WTC11 (cell line): ENCODE data around the gene PPP3R1.

Experiments
- ESRRA ChIP-seq: sonication (generic); formaldehyde crosslinking; IDR thresholded peaks from 2 replicates; pipeline ENCODE4 v1.8.1; 2022; ENCODE audit warnings: mild to moderate bottlenecking, missing genetic modification reagents, borderline replicate concordance
- NR1H2 ChIP-seq: sonication (generic); formaldehyde crosslinking; IDR thresholded peaks from 2 replicates; pipeline ENCODE4 v1.9.0; 2021; ENCODE audit warnings: mild to moderate bottlenecking, moderate library complexity, missing genetic modification reagents
- NR2C2 ChIP-seq: sonication (generic); formaldehyde crosslinking; IDR thresholded peaks from 2 replicates; pipeline ENCODE4 v1.8.0; 2022; ENCODE audit warnings: mild to moderate bottlenecking, missing genetic modification reagents
- SMAD4 ChIP-seq: sonication (generic); formaldehyde crosslinking; IDR thresholded peaks from 2 replicates; pipeline ENCODE4 v1.8.0; 2022; ENCODE audit warnings: mild to moderate bottlenecking, missing genetic modification reagents
- SP1 ChIP-seq: sonication (generic); formaldehyde crosslinking; conservative IDR thresholded peaks from 2 replicates; pipeline ENCODE4 v1.8.1; 2022; ENCODE audit warnings: missing genetic modification reagents
- TP53 ChIP-seq: sonication (generic); formaldehyde crosslinking; IDR thresholded peaks from 2 replicates; pipeline ENCODE4 v1.8.1; 2023; ENCODE audit warnings: mild to moderate bottlenecking, missing genetic modification reagents
- TF ChIP-seq, protein P1 (sequence below): sonication (generic); formaldehyde crosslinking; IDR thresholded peaks from 2 replicates; pipeline ENCODE4 v1.8.0; 2022; ENCODE audit warnings: mild to moderate bottlenecking, missing genetic modification reagents
- TF ChIP-seq, protein P2 (sequence below): fragments of 200-600 bp; IDR thresholded peaks from 2 replicates; pipeline ENCODE4 v1.8.0; 2022; ENCODE audit warnings: antibody characterized with exemption
- TF ChIP-seq, protein P3 (sequence below): sonication (generic); formaldehyde crosslinking; IDR thresholded peaks from 2 replicates; pipeline ENCODE4 v1.8.1; 2023; ENCODE audit warnings: mild to moderate bottlenecking, missing genetic modification reagents, moderate library complexity
- TF ChIP-seq, protein P4 (sequence below): sonication (generic); formaldehyde crosslinking; IDR thresholded peaks from 2 replicates; pipeline ENCODE4 v1.8.0; 2022; ENCODE audit warnings: mild to moderate bottlenecking, missing genetic modification reagents
- TF ChIP-seq, protein P5 (sequence below): sonication (generic); formaldehyde crosslinking; conservative IDR thresholded peaks from 2 replicates; pipeline ENCODE4 v1.8.1; 2023; ENCODE audit warnings: mild to moderate bottlenecking, low read depth, missing genetic modification reagents, moderate library complexity
- TF ChIP-seq, protein P6 (sequence below): sonication (generic); formaldehyde crosslinking; IDR thresholded peaks from 2 replicates; pipeline ENCODE4 v1.8.1; 2023; ENCODE audit warnings: mild to moderate bottlenecking, missing genetic modification reagents, borderline replicate concordance
- TF ChIP-seq, protein P7 (sequence below): sonication (generic); formaldehyde crosslinking; conservative IDR thresholded peaks from 2 replicates; pipeline ENCODE4 v1.8.1; 2022; ENCODE audit warnings: mild to moderate bottlenecking, missing genetic modification reagents

DNA sequence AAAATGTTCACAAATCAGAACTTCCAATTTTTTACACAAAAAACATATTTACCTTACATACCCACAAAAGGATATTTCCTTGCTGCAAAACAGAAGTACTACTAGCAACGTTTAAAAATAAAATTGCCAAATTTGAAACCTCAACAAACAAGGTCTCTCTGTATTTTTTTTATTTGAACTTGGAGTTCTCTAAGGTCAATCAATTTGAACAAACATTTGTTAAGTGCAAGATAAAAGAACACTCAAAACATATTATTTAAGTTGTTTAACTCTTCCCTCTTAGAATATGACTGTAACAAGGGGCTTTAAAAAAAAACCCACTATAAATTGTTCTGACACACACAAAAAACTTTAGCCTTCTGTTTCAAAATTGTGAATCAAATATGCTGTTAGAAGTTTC, 65.0 kb downstream of the PPP3R1 start:
- TF ChIP-seq, protein P1, sequence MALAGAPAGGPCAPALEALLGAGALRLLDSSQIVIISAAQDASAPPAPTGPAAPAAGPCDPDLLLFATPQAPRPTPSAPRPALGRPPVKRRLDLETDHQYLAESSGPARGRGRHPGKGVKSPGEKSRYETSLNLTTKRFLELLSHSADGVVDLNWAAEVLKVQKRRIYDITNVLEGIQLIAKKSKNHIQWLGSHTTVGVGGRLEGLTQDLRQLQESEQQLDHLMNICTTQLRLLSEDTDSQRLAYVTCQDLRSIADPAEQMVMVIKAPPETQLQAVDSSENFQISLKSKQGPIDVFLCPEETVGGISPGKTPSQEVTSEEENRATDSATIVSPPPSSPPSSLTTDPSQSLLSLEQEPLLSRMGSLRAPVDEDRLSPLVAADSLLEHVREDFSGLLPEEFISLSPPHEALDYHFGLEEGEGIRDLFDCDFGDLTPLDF (CRISPR knock-in tag) = no peak
- TF ChIP-seq SP1 (CRISPR knock-in tag) (no peak), NR2C2 (no peak), NR1H2 (CRISPR knock-in tag) (no peak), ESRRA (CRISPR knock-in tag) (no peak), TP53 (CRISPR knock-in tag) (no peak), SMAD4 (CRISPR knock-in tag) (no peak)
- TF ChIP-seq, protein P2, sequence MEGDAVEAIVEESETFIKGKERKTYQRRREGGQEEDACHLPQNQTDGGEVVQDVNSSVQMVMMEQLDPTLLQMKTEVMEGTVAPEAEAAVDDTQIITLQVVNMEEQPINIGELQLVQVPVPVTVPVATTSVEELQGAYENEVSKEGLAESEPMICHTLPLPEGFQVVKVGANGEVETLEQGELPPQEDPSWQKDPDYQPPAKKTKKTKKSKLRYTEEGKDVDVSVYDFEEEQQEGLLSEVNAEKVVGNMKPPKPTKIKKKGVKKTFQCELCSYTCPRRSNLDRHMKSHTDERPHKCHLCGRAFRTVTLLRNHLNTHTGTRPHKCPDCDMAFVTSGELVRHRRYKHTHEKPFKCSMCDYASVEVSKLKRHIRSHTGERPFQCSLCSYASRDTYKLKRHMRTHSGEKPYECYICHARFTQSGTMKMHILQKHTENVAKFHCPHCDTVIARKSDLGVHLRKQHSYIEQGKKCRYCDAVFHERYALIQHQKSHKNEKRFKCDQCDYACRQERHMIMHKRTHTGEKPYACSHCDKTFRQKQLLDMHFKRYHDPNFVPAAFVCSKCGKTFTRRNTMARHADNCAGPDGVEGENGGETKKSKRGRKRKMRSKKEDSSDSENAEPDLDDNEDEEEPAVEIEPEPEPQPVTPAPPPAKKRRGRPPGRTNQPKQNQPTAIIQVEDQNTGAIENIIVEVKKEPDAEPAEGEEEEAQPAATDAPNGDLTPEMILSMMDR = no peak
- TF ChIP-seq, protein P3, sequence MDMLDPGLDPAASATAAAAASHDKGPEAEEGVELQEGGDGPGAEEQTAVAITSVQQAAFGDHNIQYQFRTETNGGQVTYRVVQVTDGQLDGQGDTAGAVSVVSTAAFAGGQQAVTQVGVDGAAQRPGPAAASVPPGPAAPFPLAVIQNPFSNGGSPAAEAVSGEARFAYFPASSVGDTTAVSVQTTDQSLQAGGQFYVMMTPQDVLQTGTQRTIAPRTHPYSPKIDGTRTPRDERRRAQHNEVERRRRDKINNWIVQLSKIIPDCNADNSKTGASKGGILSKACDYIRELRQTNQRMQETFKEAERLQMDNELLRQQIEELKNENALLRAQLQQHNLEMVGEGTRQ (CRISPR knock-in tag) = no peak
- TF ChIP-seq, protein P4, sequence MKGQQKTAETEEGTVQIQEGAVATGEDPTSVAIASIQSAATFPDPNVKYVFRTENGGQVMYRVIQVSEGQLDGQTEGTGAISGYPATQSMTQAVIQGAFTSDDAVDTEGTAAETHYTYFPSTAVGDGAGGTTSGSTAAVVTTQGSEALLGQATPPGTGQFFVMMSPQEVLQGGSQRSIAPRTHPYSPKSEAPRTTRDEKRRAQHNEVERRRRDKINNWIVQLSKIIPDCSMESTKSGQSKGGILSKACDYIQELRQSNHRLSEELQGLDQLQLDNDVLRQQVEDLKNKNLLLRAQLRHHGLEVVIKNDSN (CRISPR knock-in tag) = no peak
- TF ChIP-seq, protein P5, sequence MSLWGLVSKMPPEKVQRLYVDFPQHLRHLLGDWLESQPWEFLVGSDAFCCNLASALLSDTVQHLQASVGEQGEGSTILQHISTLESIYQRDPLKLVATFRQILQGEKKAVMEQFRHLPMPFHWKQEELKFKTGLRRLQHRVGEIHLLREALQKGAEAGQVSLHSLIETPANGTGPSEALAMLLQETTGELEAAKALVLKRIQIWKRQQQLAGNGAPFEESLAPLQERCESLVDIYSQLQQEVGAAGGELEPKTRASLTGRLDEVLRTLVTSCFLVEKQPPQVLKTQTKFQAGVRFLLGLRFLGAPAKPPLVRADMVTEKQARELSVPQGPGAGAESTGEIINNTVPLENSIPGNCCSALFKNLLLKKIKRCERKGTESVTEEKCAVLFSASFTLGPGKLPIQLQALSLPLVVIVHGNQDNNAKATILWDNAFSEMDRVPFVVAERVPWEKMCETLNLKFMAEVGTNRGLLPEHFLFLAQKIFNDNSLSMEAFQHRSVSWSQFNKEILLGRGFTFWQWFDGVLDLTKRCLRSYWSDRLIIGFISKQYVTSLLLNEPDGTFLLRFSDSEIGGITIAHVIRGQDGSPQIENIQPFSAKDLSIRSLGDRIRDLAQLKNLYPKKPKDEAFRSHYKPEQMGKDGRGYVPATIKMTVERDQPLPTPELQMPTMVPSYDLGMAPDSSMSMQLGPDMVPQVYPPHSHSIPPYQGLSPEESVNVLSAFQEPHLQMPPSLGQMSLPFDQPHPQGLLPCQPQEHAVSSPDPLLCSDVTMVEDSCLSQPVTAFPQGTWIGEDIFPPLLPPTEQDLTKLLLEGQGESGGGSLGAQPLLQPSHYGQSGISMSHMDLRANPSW (CRISPR knock-in tag) = no peak
- TF ChIP-seq, protein P6, sequence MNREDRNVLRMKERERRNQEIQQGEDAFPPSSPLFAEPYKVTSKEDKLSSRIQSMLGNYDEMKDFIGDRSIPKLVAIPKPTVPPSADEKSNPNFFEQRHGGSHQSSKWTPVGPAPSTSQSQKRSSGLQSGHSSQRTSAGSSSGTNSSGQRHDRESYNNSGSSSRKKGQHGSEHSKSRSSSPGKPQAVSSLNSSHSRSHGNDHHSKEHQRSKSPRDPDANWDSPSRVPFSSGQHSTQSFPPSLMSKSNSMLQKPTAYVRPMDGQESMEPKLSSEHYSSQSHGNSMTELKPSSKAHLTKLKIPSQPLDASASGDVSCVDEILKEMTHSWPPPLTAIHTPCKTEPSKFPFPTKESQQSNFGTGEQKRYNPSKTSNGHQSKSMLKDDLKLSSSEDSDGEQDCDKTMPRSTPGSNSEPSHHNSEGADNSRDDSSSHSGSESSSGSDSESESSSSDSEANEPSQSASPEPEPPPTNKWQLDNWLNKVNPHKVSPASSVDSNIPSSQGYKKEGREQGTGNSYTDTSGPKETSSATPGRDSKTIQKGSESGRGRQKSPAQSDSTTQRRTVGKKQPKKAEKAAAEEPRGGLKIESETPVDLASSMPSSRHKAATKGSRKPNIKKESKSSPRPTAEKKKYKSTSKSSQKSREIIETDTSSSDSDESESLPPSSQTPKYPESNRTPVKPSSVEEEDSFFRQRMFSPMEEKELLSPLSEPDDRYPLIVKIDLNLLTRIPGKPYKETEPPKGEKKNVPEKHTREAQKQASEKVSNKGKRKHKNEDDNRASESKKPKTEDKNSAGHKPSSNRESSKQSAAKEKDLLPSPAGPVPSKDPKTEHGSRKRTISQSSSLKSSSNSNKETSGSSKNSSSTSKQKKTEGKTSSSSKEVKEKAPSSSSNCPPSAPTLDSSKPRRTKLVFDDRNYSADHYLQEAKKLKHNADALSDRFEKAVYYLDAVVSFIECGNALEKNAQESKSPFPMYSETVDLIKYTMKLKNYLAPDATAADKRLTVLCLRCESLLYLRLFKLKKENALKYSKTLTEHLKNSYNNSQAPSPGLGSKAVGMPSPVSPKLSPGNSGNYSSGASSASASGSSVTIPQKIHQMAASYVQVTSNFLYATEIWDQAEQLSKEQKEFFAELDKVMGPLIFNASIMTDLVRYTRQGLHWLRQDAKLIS (CRISPR knock-in tag) = no peak
- TF ChIP-seq, protein P7, sequence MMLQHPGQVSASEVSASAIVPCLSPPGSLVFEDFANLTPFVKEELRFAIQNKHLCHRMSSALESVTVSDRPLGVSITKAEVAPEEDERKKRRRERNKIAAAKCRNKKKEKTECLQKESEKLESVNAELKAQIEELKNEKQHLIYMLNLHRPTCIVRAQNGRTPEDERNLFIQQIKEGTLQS = no peak
